Upper lobe of left lung (tissue), 4 donors: Measurements from ENCODE around the gene SPSB2.

Experiments
- CTCF ChIP-seq, 6 experiments: fragments of 450-650 bp in 4 of 6; fragments of 200-600 bp in 2 of 6; sonication (generic) in 2 of 6; IDR thresholded peaks; one replicate each; pipeline ENCODE4 v1.5.1; 2016 to 2019; ENCODE audit warnings: antibody characterized with exemption in 6 of 6
- EP300 ChIP-seq, 4 donors: sonication (generic); formaldehyde crosslinking; IDR thresholded peaks; one replicate each; pipeline ENCODE4 v1.5.1; 2017; ENCODE audit warnings: antibody characterized with exemption in 4 of 4, control low read depth in 2 of 4
- POLR2A ChIP-seq, 4 donors: fragments of 450-650 bp; IDR thresholded peaks; one replicate each; pipeline ENCODE4 v1.5.1; 2016 to 2017; ENCODE audit warnings: antibody characterized with exemption in 4 of 4, mild to moderate bottlenecking in 2 of 4

- TF ChIP-seq POLR2A (IDR thresholded peaks at IDR 0.05) (no peak), CTCF (IDR thresholded peaks at IDR 0.05) (no peak), EP300 (IDR thresholded peaks at IDR 0.05) (no peak)
These were observed 41.0 kb downstream of the SPSB2 start for GRCh38 chr12:6832125-6832524.
